ENCODE results near the gene TACR1. TPM values are rescaled to one million over a fixed set of nuclear protein-coding genes. Genes with fewer than 3 reads are reported as not detected.

TACR1 gene
- total and polyA plus RNA-seq, 2 of the 4 experiments (the other 2 are of a cell fraction), result under 0.01 to 0.09 TPM

DNA sequence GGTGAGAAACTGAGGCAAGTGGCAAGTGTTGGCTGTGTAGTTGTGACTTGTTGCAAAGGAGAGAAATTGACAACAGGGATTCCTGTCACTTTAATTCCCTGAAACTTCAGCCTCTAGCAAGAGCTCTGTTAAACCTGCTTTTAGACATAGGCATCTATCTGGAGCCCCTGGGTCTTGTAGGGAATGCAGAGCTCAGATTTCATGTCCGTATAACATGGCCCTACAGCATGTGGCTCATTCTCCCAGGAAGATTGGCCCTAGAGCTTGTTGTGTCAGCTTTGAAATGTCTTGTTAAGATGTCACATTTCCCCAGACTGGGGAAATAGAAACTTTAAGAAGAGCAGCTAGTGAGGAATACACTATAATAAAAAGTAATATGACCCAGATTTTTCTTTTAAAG lies 125.1 kb downstream of the TACR1 start:
- no peak overlapping the region for H3K27ac ChIP-seq (ENCODE audit: insufficient read depth, low read length)
- no peak overlapping the region for H2BK5ac ChIP-seq (ENCODE audit: low read depth, low read length, poor library complexity, severe bottlenecking)
- no peak overlapping the region for H2BK20ac ChIP-seq (ENCODE audit: low read depth, low read length)
- no peak overlapping the region for H4K91ac ChIP-seq (ENCODE audit: insufficient read depth, low read depth, low read length)
- no peaks in the 10 kb centered on the region for H3K9me3 ChIP-seq (ENCODE audit: control insufficient read depth, insufficient read depth, low read length)
- dilution Hi-C loops (cut with HindIII; ENCODE audit: low sequenced_read_pairs, unreplicated experiment), result no loop called here
- H3K27me3 ChIP-seq (ENCODE audit: control insufficient read depth, insufficient read depth, low read length), result no peaks in the 10 kb centered on the region
- no peak overlapping the region for H4K8ac ChIP-seq (ENCODE audit: low read depth in 2 of 2, low read length in 2 of 2)
- H3K4me1 ChIP-seq (ENCODE audit: control insufficient read depth, insufficient read depth, low read length), result peaks cover 5% of the 10 kb centered on the region; the same call in 1 of the 2 replicates
- no CpG with 5 or more reads among the region's 1 CpG for WGBS, 2 experiments (ENCODE audit: extremely low coverage in 2 of 2, insufficient read length in 1 of 2)
- H2BK120ac ChIP-seq (ENCODE audit: low read depth, low read length), result no peak overlapping the region
- H3K79me1 ChIP-seq (ENCODE audit: low read depth in 1 of 2, low read length in 2 of 2), result no peaks in the 10 kb centered on the region
- ATAC-seq (ENCODE audit: low read depth) (no peak), DNase-seq (no peak)
- TF ChIP-seq, protein P1, sequence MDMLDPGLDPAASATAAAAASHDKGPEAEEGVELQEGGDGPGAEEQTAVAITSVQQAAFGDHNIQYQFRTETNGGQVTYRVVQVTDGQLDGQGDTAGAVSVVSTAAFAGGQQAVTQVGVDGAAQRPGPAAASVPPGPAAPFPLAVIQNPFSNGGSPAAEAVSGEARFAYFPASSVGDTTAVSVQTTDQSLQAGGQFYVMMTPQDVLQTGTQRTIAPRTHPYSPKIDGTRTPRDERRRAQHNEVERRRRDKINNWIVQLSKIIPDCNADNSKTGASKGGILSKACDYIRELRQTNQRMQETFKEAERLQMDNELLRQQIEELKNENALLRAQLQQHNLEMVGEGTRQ (IDR thresholded peaks at IDR 0.05; ENCODE audit: low read depth, low read length), result no peak
- no peak for TF ChIP-seq FOS (IDR thresholded peaks at IDR 0.05; ENCODE audit: low read depth, low read length)
- no peak for TF ChIP-seq RFX5 (IDR thresholded peaks at IDR 0.05; ENCODE audit: low read depth, low read length)
- no peak for TF ChIP-seq MAZ (IDR thresholded peaks at IDR 0.05; ENCODE audit: borderline replicate concordance, low read depth, low read length)
- TF ChIP-seq POLR2A (IDR thresholded peaks at IDR 0.05; ENCODE audit: low read depth, low read length), result no peak
- TF ChIP-seq NFE2L2 (IDR thresholded peaks at IDR 0.05; ENCODE audit: low read depth, low read length), result no peak
- TF ChIP-seq BHLHE40 (IDR thresholded peaks at IDR 0.05; ENCODE audit: low read depth, low read length), result no peak
- TF ChIP-seq SMC3 (IDR thresholded peaks at IDR 0.05; ENCODE audit: low read depth, low read length), result no peak
- no peak for TF ChIP-seq MAFK (IDR thresholded peaks at IDR 0.05; ENCODE audit: low read depth, low read length)
- TF ChIP-seq, protein P2, sequence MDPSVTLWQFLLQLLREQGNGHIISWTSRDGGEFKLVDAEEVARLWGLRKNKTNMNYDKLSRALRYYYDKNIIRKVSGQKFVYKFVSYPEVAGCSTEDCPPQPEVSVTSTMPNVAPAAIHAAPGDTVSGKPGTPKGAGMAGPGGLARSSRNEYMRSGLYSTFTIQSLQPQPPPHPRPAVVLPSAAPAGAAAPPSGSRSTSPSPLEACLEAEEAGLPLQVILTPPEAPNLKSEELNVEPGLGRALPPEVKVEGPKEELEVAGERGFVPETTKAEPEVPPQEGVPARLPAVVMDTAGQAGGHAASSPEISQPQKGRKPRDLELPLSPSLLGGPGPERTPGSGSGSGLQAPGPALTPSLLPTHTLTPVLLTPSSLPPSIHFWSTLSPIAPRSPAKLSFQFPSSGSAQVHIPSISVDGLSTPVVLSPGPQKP (IDR thresholded peaks at IDR 0.05; ENCODE audit: borderline replicate concordance, low read depth, low read length), result no peak
- no peak overlapping the region for H4K5ac ChIP-seq (ENCODE audit: low read depth, low read length)
- peaks cover 5% of the 10 kb centered on the region; the same call in 1 of the 2 replicates for H3K9me1 ChIP-seq (ENCODE audit: insufficient read depth, low read length)
- H3K36me3 ChIP-seq (ENCODE audit: control insufficient read depth, insufficient read depth, low read length), result no peaks in the 10 kb centered on the region
- H2BK15ac ChIP-seq (ENCODE audit: low read depth, low read length), result no peak overlapping the region
- in situ Hi-C loops (cut with MboI; ENCODE audit: low sequenced_read_pairs), result no loop called here
- H2AK9ac ChIP-seq (replicated peaks; ENCODE audit: low read depth, low read length, poor library complexity), result no peak overlapping the region
- POLR2A ChIA-PET (ENCODE audit: unreplicated experiment), result no interaction called here
- no peak overlapping the region for H3K56ac ChIP-seq (ENCODE audit: extremely low read depth, insufficient read depth, low read length)
- no peak overlapping the region for H3K4me3 ChIP-seq (ENCODE audit: insufficient read depth, low read depth, low read length)
- no peak overlapping the region for H3K4ac ChIP-seq (ENCODE audit: low read depth, low read length)
- no peak overlapping the region for H3K4me2 ChIP-seq (ENCODE audit: low read depth, low read length)
- no peak overlapping the region for H2AK5ac ChIP-seq (ENCODE audit: low read depth, low read length)
- intact Hi-C loops (cut with micrococcal nuclease), result no loop called here
- H3K18ac ChIP-seq (ENCODE audit: low read depth, low read length), result no peak overlapping the region
- no peak overlapping the region for H3K23ac ChIP-seq (ENCODE audit: low read depth, low read length)
- no peak overlapping the region for H3K14ac ChIP-seq (replicated peaks; ENCODE audit: low read depth, low read length)
- BruUV-seq (replicated peaks), result no TSS peak
- no peaks in the 10 kb centered on the region for H4K20me1 ChIP-seq (ENCODE audit: insufficient read depth, low read length)
- H3K9ac ChIP-seq (ENCODE audit: low read depth, low read length), result no peak overlapping the region
- no peak overlapping the region for H2AFZ ChIP-seq (replicated peaks; ENCODE audit: low read length, poor library complexity)
- CTCF ChIA-PET, result interaction anchor here (0.6 to 1.0 kb wide), 3 partner anchors 9 to 215 kb away, joined by 3 read pairs; no protein-coding TSS in a partner anchor
